GM21360 (cell line): ENCODE data around the gene IRF8.
"Not testable (repeated sequence)": the region's sequence is repeated elsewhere in the genome, so short reads cannot be mapped to it uniquely, and the experiment has no call there.

Source experiments
- ATAC-seq: cut with Tn5 transposase; IDR thresholded peaks from one replicate; pipeline ENCODE4 v1.9.1; 2021; ENCODE audit warnings: mild to moderate bottlenecking, moderate library complexity; ENCODE audit not compliant: unreplicated experiment

IRF8 gene

DNA sequence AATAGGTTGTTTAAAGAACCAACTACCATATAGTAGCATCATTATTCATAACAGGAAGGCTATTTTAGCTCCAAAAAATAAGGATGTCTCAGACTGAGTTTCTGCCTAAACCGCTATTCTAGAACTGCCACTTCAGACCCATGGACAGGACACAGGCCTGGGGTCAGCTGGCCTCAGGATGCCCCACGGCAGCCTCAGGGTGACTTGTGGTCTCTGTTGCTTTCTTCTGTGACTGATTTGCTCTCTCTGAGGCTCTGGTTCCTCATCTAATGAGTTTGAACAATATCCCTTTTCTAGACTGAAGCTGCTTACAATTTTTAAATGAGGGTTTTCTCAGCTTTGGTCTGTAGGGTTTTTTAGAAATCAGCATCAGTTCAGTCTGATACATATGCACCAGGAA lies 31.8 kb upstream of the IRF8 start:
- ATAC-seq: no peak

DNA sequence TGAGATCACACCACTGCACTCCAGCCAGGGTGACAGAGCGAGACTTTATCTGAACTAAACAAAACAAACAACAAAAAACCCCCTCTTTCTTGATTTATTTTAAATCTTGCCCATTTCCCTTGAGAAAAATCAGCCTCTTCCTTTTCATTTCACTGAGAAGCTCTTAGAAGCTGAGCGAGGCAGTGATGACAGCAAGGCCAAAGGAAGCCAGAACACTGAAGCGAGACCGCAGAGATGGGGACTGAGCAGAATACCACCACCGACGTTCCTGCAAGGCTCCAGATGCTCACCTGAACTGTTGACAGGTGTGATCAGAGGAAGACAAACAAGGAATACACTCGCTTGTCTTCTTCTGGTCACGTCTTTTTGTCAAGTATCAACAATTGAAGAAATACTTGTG lies 30.5 kb upstream of the IRF8 start:
- no peak for ATAC-seq

DNA sequence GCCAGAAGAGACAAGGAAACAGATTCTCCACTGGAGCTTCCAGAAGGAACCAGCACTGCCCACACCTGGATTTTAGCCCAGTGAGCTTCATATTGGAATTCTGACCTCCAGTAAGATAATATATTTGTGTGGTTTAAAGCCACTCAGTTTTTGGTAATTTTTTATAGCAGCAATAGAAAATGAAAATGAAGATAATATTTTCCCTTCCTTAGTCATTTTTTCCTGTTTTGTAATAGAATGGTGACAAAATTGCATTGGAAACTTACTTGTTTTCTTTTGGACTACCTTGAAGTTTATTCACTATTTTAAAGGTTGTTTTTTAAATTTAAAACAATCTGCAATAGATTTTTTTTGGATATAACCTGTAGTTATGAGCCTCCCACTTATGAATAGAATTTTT lies 29.8 kb upstream of the IRF8 start:
- ATAC-seq: no peak

DNA sequence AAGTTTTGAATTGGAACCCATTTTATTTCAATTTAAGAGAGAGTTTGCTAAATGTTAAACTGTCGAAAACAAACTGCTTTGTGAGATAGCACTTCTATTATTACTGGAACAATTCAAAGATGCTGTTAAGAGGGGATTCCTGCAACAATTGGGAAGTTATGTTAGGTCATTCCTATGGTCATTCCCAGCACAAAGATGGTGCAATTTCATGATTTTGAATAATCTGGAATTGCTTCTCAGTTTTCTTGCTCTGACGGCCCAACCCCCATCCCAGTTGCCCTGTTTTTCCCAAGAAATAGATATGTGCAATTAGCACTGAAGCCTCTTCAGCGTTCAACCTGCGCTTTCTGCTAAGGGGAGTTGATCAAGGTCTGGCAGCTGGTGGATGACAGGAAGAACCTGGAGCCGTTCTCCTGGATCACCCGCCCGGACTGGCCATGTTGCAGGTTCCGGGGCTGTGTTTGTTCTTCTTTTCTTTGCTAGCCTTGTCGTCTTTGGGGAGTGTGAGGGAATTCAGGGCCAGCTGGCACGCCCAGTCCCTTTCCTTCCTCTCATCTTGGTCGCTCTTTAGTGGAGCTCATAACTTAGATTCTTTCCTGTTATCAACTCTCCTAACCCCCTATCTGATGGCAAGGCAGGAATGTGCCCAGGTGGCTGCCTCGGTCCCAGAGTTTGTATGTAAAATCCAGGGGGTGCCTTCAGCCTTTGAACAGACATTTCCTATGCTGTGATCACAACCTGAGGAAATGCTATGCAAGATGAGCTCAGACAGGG lies 29.0 kb upstream of the IRF8 start:
- ATAC-seq: no peak

GRCh38 chr16:85871756-85872155 lies 27.2 kb upstream of the IRF8 start:
- no peak for ATAC-seq

DNA sequence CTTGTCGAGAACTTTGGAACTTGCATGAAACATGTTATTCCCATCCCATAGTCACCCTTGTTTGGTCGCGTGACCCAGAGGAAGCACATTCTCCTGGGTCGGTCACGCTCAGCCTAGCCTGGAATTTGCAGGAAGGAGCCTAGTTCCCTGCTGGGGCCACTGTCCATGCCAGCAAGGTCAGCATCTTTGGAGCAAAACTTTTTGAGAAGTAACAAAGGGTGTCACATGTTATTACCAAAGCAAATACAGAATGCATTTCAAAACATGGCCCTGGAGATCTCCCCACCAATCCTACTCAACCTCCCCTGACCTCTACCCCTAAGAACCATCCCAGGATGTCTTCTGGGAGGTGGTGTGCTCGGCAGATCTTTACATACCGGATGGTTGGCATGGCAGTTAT lies 26.2 kb upstream of the IRF8 start:
- ATAC-seq: no peak

GRCh38 chr16:85873153-85873552 lies 25.8 kb upstream of the IRF8 start:
- ATAC-seq: no peak

DNA sequence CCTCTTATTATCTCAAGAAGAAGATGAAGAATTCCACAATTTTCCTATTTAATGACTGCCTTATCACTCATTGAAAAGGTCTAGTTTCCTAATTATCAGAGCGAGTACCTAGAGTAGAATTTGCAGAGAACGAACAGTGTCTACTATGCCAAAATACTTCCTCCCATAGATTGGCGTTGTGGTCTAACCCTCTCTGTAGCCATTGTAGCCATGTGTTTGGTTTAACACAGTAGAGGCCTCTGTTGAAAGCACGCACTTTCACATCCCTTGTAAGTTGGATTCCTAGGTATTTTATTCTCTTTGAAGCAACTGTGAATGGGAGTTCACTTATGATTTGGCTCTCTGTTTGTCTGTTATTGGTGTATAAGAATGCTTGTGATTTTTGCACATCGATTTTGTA lies 24.9 kb upstream of the IRF8 start:
- not testable (repeated sequence) for ATAC-seq

- no peak for ATAC-seq
Measured at GRCh38 chr16:85878407-85878806, 20.6 kb upstream of the IRF8 start.

DNA sequence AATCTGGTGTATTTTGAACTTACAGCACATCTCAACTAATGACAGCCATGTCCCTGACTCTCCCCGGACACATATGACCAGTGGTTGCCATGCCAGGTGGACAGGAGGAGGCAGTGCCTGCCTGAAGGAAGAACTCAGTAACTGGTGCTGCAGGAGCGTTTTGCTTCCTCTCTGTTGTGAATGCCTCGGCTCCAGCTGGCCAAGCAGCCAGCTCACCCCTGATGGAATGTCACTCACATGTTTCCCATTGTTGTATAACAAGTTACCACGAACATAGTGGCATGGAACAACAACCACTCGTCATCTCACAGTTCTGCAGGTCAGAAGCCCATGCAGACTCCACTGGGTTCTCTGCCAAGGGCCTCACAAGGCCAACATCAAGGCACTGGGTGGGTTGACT lies 20.1 kb upstream of the IRF8 start:
- no peak for ATAC-seq

- no peak for ATAC-seq
Measured at GRCh38 chr16:85879549-85879948, 19.4 kb upstream of the IRF8 start.

- peak; percentile 70 for ATAC-seq
Measured at GRCh38 chr16:85879975-85880831, 18.8 kb upstream of the IRF8 start.

GRCh38 chr16:85880861-85881260 lies 18.1 kb upstream of the IRF8 start:
- no peak for ATAC-seq

DNA sequence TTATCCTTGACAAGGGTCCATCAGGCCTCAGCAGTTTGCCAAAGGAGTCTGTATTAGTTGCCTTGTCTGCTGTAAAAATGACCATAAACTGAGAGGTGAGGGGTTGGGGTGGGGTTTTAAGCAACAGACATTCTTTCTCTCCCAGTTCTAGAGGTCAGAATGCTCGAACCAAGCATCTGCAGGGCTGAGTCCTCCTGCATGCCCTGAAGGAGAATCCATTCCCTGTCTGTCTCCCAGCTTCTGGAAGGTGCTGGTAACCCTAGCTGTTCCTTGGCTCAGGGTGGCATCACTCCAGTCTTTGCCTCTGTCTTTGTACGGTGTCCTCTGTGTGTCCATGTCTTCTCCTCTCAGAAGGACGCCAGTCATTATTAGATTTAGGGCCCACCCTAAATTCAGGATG lies 17.5 kb upstream of the IRF8 start:
- ATAC-seq: no peak

- no peak for ATAC-seq
Measured at GRCh38 chr16:85882181-85882810, 16.7 kb upstream of the IRF8 start.

DNA sequence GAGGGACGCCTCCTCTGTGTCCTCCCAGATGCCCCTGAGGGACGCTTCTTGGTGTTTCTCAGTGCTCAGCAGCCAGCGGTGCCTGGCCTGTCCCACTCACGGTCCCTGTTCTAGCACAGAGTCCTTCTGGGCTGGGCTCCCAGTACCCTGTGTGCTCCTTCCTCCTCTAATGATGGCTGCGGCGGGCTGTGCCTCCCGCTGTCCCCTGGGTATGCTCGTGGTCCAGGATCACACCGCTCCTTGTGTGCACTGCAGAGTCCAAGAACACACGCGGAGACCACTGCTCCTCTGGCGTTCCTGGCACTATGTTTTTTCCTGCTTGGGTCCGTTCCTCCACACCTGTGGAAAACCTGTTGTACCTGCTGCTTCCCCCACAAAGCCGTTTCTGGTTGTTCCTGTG lies 15.1 kb upstream of the IRF8 start:
- no peak for ATAC-seq

GRCh38 chr16:85884808-85885463 lies 14.0 kb upstream of the IRF8 start:
- ATAC-seq: no peak

DNA sequence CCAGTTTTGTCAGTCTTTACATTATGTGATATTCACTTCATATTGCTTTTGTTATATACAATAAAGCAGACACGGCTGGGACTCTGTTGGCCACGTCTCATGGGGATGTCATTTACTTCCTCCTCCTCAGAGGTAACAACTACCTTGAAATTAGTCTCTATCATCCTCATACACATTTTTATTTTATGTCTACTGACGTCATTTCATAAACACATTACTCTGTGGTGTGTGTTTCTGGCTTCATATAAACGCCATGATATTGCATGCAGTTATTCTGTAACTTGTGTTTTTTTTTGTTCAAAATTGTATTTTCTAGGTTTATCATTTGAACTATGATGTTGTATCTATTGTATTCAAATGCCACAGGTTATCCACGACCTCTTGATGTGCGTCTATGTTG lies 13.4 kb upstream of the IRF8 start:
- no peak for ATAC-seq

DNA sequence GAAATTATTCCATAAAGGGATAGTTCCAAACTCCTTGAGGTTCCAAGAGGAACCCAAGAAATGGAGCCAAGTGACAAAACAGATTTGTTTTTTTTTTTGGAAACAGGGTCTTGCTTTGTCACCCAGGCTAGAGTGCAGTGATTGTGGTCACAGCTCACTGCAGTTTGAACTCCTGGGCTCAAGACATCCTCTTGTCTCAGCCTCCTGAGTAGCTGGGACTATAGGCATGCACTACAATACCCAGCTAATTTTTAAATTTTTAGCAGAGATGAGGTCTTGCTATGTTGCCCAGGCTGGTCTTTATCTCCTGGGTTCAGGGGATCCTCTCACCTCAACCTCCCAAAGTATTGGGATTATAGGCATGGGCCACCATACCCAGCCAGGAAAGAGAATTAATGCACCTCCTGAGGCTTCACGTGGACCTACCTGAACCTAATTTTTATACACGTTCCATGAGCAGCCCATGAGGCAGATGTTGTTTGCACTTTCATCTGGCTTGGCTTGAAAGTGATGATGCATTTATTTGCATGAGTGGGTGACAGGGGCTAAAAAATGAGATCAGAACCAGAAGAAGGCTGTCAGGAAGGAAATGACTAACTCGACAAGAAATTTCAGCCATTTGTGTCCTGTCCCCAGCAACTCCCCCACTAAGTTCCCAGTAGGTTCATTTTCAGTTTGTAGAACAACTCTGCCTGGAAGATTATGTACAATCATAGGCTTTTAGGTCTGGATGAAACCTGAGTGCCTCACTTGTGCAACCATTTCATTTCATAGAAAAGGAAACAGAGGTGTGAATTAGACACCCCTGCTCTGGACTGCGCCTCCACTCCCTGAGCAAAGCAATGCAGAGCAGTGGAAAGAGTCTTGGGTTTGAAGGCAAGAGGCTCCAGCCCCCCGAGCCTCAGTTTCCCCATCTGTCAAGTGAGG lies 10.3 kb upstream of the IRF8 start:
- ATAC-seq: peak; percentile 68
